Keratinocyte (primary cell): ENCODE data around the gene ATL3. TPM values are rescaled to one million over a fixed set of nuclear protein-coding genes. Genes with fewer than 3 reads are reported as not detected.

Experiments
- DNase-seq: peaks from one replicate; pipeline ENCODE4 v3.0.0-alpha.2; 2011; ENCODE audit warnings: low read depth, missing footprints, low spot score
- FAIRE-seq: peaks from 2 replicates; lab custom pipeline; 2011; peaks lifted over from hg19 to GRCh38; lab: Jason Lieb, UNC
- H2AFZ ChIP-seq: 2 replicates; pipeline ENCODE4 v1.6.0; 2012; ENCODE audit warnings: low read length, control low read depth, inconsistent platforms; ENCODE audit not compliant: control insufficient read depth
- H3K27ac ChIP-seq: 2 replicates; pipeline ENCODE4 v1.5.1; 2011; ENCODE audit warnings: low read length; ENCODE audit not compliant: control insufficient read depth, insufficient read depth
- H3K27me3 ChIP-seq: 3 replicates; pipeline ENCODE4 v1.6.0; 2011; ENCODE audit warnings: low read length; ENCODE audit not compliant: control insufficient read depth, insufficient read depth; ENCODE audit errors: extremely low read depth
- H3K36me3 ChIP-seq, 2 experiments: 2 replicates in 1 of 2; 3 replicates in 1 of 2; pipeline ENCODE4 v1.5.1; 2011; ENCODE audit warnings: low read length in 2 of 2, mild to moderate bottlenecking in 1 of 2; ENCODE audit not compliant: control insufficient read depth in 2 of 2, insufficient read depth in 2 of 2; ENCODE audit errors: extremely low read depth in 1 of 2
- H3K4me1 ChIP-seq: 3 replicates; pipeline ENCODE4 v1.5.1; 2011; ENCODE audit warnings: low read length; ENCODE audit not compliant: control insufficient read depth, insufficient read depth; ENCODE audit errors: extremely low read depth
- H3K4me2 ChIP-seq: 3 replicates; pipeline ENCODE4 v1.6.0; 2011; ENCODE audit warnings: low read depth, low read length; ENCODE audit not compliant: control insufficient read depth, insufficient read depth; ENCODE audit errors: extremely low read depth
- H3K4me3 ChIP-seq, 3 experiments: fragments of 200-600 bp in 1 of 3; sonication (generic) in 1 of 3; 2 replicates in 2 of 3; 3 replicates in 1 of 3; pipeline ENCODE4 v1.5.1; 2011 to 2016; ENCODE audit warnings: low read length in 3 of 3, mild to moderate bottlenecking in 3 of 3, control low read depth in 2 of 3, inconsistent platforms in 1 of 3, low read depth in 1 of 3, mixed read lengths in 1 of 3, mixed run types in 1 of 3, moderate library complexity in 1 of 3; ENCODE audit not compliant: control insufficient read depth in 2 of 3, insufficient read depth in 2 of 3; ENCODE audit errors: extremely low read depth in 1 of 3
- H3K79me2 ChIP-seq: 2 replicates; pipeline ENCODE4 v1.6.0; 2012; ENCODE audit warnings: low read length; ENCODE audit not compliant: control insufficient read depth, insufficient read depth
- H3K9ac ChIP-seq: 3 replicates; pipeline ENCODE4 v1.6.0; 2011; ENCODE audit warnings: low read length; ENCODE audit not compliant: control insufficient read depth, insufficient read depth; ENCODE audit errors: extremely low read depth
- H3K9me1 ChIP-seq: 3 replicates; pipeline ENCODE4 v1.6.0; 2011; ENCODE audit warnings: low read length; ENCODE audit not compliant: control insufficient read depth, insufficient read depth; ENCODE audit errors: extremely low read depth
- H3K9me3 ChIP-seq: 2 replicates; pipeline ENCODE4 v1.5.1; 2012; ENCODE audit warnings: low read depth, low read length; ENCODE audit not compliant: control insufficient read depth
- H4K20me1 ChIP-seq: 3 replicates; pipeline ENCODE4 v1.6.0; 2011; ENCODE audit warnings: low read length; ENCODE audit not compliant: control insufficient read depth, insufficient read depth; ENCODE audit errors: extremely low read depth
- CTCF ChIP-seq, 3 experiments: IDR thresholded peaks in 1 of 3; conservative IDR thresholded peaks in 1 of 3; optimal IDR thresholded peaks in 1 of 3; 2 replicates in 2 of 3; 3 replicates in 1 of 3; pipeline versions ENCODE3 to v1.5.1; 2011; ENCODE audit warnings: low read length in 3 of 3, mild to moderate bottlenecking in 3 of 3, moderate library complexity in 2 of 3, control low read depth in 1 of 3, inconsistent platforms in 1 of 3; ENCODE audit not compliant: insufficient read depth in 2 of 3; ENCODE audit errors: extremely low read depth in 1 of 3
- EZH2 ChIP-seq: IDR thresholded peaks from one replicate; pipeline ENCODE4 v1.6.1; 2012; ENCODE audit warnings: inconsistent platforms, mild to moderate bottlenecking, low read length, moderate library complexity
- dilution Hi-C: fragments of 300-500 bp; cut with MboI; formaldehyde crosslinking; loops from one replicate; pipeline ENCODE4 v1.7.0; 2020; ENCODE audit warnings: low sequenced_read_pairs; ENCODE audit not compliant: extremely low pct_ligation_motif_present
- polyA plus RNA-seq, 5 experiments: library from polyadenylated mRNA; depleted of rRNA in 3 of 5; stranded (reverse) in 3 of 5; stranded (forward) in 1 of 5; unstranded in 1 of 5; fragments of >200 nt; gene quantifications; 1 replicate in 1 of 5; 2 replicates in 3 of 5; 3 replicates in 1 of 5; pipeline versions ENCODE4 v1.2.1 to v1.2.3, GENCODE V29; 2011 to 2012; ENCODE audit warnings: missing spikeins in 2 of 5, low read depth in 1 of 5, low replicate concordance in 1 of 5

Gene ATL3
- polyA plus RNA-seq, 1 donor (not counting 4 experiments of a cell fraction or from before 2014, with no cell fraction given): 36.5 TPM

DNA sequence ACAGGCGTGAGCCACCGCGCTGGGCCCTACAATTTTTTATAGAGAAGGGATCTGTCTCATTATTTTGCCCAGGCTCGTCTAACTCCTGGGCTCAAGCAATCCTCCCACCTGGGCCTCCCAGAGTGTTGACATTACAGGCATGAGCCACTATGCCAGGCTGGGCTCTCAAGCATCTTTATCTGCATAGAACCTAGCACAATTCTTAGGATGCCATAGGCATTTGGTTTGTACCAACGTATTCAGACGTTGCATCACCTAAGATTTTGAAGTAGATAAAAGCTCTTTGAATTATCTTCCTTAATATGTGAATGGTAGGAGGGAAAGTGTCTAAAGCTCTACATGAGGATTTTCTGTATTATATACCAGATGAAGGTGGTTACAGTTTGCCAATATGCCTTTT lies 40.7 kb upstream of the ATL3 start:
- TF ChIP-seq CTCF (optimal IDR thresholded peaks at IDR 0.05 in 1 of 3, IDR thresholded peaks at IDR 0.05 in 1 of 3, conservative IDR thresholded peaks at IDR 0.05 in 1 of 3; ENCODE audit: extremely low read depth in 1 of 3, insufficient read depth in 2 of 3, low read length in 3 of 3) (no peak), EZH2 (no peak)

GRCh38 chr11:63710476-63711217 lies 39.5 kb upstream of the ATL3 start:
- Histone ChIP-seq H4K20me1 (no peaks in the 10 kb centered on the region), H3K27ac (no peak overlapping the region), H3K79me2 (peaks cover 8% of the 10 kb centered on the region), H3K4me3 (no peak overlapping the region), H3K9me3 (no peaks in the 10 kb centered on the region), H3K9me1 (no peaks in the 10 kb centered on the region), H3K4me1 (no peaks in the 10 kb centered on the region), H3K36me3 (no peaks in the 10 kb centered on the region), H3K9ac (no peak overlapping the region), H3K4me2 (no peak overlapping the region), H3K27me3 (no peaks in the 10 kb centered on the region), H2AFZ (no peak overlapping the region)
- dilution Hi-C loops: no loop called here
- FAIRE-seq: no peak
- no peak for TF ChIP-seq EZH2
- TF ChIP-seq CTCF (optimal IDR thresholded peaks at IDR 0.05 in 1 of 3, IDR thresholded peaks at IDR 0.05 in 1 of 3, conservative IDR thresholded peaks at IDR 0.05 in 1 of 3; ENCODE audit: extremely low read depth in 1 of 3, insufficient read depth in 2 of 3, low read length in 3 of 3): no peak
- DNase-seq: no peak

More for the DNA sequence above, 40.7 kb upstream of the ATL3 start:
- Histone ChIP-seq H3K4me2 (no peak overlapping the region), H3K9me3 (no peaks in the 10 kb centered on the region), H3K9ac (no peak overlapping the region), H2AFZ (no peak overlapping the region), H3K27me3 (no peaks in the 10 kb centered on the region), H3K9me1 (no peaks in the 10 kb centered on the region), H3K79me2 (peaks cover 11% of the 10 kb centered on the region), H3K27ac (no peak overlapping the region), H3K36me3 (no peaks in the 10 kb centered on the region), H3K4me3 (no peak overlapping the region), H4K20me1 (no peaks in the 10 kb centered on the region), H3K4me1 (no peaks in the 10 kb centered on the region)
- dilution Hi-C loops: no loop called here
- DNase-seq (no peak), FAIRE-seq (no peak)
